IPS-11a (cell line): Measurements from ENCODE around the gene ARHGEF37.
"Not testable (repeated sequence)": the region's sequence is repeated elsewhere in the genome, so short reads cannot be mapped to it uniquely, and the experiment has no call there.

Source experiments
- H3K4me3 ChIP-seq: one replicate; pipeline ENCODE4 v1.5.1; 2013; ENCODE audit warnings: low read depth, low read length, control low read depth

Gene ARHGEF37

GRCh38 chr5:149563466-149563865 is 17.8 kb upstream of the ARHGEF37 start:
- no peak overlapping the region for H3K4me3 ChIP-seq

DNA sequence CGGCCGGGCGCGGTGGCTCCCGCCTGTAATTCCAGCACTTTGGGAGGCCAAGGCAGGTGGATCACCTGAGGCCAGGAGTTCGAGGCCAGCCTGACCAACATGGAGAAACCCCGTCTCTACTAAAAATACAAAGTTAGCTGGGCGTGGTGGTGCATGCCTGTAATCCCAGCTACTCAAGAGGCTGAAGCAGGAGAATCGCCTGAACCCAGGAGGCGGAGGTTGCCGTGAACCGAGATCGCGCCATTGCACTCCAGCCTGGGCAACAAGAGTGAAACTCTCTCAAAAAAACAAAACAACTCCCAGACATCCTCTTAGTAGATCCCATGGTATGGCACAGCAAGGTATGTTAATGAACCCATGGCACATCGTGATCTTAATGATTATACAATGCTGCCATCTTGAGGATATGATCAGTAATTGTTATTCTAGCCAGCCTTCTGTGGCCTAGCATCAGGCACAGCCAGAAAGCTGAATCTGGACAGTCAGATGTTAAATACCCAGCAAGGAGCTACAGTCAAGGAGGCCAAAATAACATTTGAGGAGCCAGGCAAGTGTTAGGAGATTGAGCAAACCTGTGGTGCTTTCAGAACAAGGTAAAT is 16.7 kb upstream of the ARHGEF37 start:
- H3K4me3 ChIP-seq: not testable (repeated sequence)

DNA sequence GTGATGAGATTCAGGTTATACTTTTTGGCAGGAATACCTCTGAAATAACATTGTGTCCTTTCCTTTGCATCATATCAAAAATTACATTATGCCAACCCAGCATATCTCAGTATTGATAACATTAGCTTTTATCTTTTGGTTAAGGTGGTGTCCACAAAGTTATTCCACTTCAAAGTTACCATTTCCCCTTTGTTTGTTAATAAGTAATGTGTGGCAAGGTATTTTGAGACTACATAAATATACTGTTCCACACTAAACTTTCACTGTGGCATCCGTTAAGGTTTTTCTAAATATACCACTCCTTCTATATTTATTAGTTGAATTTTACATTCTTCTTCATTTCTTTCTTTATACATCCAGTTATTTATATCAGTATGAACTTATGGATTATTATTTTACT is 14.1 kb upstream of the ARHGEF37 start:
- H3K4me3 ChIP-seq: no peak overlapping the region

DNA sequence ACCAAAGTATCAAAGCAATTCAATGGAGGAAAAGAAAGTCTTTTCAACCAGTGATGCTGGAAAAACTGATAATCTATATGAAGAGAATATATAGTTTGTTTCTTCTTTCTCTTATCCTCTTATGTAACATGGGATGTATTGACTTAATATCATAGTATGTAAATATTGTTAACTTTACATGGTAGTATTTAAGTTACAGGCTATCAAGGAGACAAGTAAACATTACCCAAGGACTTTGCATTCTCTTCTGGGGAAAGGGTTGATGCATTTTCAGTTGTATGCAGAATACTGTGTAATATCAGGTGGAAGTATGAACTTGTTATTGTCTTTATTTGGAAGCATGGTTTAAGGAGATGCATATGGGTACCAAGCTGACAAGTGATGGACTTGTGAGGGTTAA is 9.1 kb upstream of the ARHGEF37 start:
- H3K4me3 ChIP-seq: no peak overlapping the region

- H3K4me3 ChIP-seq: no peak overlapping the region
Observed at GRCh38 chr5:149572576-149573231, 8.6 kb upstream of the ARHGEF37 start.

DNA sequence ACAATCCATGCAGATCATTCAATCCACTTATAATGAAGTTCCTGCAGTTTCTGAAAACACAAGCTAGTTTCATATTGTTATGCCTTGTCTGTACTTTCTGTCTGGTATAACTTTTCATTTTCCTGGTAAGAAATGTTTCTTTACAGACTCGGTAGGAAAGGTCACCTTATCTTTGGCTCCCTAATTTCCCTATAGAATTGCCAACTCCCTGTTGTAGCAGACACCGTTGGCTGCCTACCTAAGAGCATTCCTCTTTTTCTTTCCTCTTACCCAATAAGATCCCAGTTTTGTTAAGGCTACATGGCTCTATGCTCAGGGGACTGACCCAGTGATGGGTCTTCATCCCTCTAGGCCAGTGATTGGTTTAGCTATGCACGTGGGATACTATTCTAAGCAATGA is 6.2 kb upstream of the ARHGEF37 start:
- H3K4me3 ChIP-seq: no peak overlapping the region

GRCh38 chr5:149576021-149576420 is 5.3 kb upstream of the ARHGEF37 start:
- no peak overlapping the region for H3K4me3 ChIP-seq

- no peak overlapping the region for H3K4me3 ChIP-seq
Observed at GRCh38 chr5:149578896-149579295, 2.4 kb upstream of the ARHGEF37 start.

- peak overlapping the region; percentile 51 for H3K4me3 ChIP-seq
Observed at GRCh38 chr5:149580808-149581191, 498 bp upstream of the ARHGEF37 start.

- no peak overlapping the region for H3K4me3 ChIP-seq
Observed at GRCh38 chr5:149581931-149582768, 852 bp downstream of the ARHGEF37 start.

DNA sequence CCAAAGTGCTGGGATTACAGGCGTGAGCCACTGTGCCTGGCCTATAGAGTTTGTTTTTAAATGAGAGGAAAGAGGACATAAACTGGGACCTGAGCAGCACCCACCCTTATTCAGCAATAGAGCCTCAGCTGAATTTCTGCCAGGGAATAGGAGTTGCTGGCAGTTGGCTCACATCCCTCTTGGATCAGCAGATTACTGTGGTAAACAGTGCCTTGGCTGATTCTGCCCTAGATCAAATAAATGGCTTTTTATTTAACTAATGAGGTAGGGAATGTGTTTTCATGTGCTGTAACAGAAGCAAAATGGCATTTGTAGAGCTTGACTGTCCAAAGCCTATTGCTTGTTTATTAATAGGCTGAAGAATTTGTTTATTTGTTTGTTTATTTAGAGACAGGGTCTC is 2.1 kb downstream of the ARHGEF37 start:
- H3K4me3 ChIP-seq: no peak overlapping the region

DNA sequence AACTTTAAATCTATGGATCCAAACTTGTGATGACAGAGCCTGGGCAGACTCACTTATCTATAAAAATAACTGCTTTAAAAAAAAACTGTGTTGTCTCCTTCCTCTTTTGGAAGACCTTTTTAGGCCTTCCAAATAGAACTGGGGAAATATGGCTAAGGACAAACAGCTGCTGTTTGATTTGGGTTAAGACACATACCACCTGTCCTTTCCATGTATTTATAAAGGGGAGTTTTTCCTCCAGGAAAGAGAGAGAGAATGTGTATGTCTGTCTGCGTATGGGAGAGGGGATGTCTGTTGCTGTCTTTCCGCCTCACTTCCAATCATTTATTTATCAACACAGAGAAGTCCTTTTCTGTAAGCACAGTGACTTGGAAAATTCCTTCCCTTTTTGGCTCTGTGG is 2.8 kb downstream of the ARHGEF37 start:
- H3K4me3 ChIP-seq: no peak overlapping the region

DNA sequence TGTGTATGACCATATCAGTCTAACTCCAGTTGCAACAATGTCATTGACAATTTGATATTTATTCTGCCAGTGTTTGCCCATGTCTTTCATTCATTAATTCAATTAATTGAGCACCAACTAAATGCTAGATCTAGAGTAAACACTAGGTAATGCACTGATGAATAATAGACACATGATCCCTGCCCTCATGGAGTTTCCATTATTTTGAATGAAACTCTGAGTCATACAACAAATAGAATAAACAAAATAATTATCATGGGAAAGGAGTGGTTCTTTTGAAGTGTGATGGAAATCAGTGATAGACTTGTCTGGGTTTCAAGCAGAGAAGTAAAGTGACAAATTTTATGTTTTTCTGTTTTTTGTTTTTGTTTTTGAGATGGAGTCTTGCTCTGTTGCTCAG is 4.6 kb downstream of the ARHGEF37 start:
- H3K4me3 ChIP-seq: no peak overlapping the region

- H3K4me3 ChIP-seq: no peak overlapping the region
Observed at GRCh38 chr5:149586708-149587318, 5.5 kb downstream of the ARHGEF37 start.

GRCh38 chr5:149588936-149589335 is 7.6 kb downstream of the ARHGEF37 start:
- H3K4me3 ChIP-seq: no peak overlapping the region

- H3K4me3 ChIP-seq: no peak overlapping the region
Observed at GRCh38 chr5:149593370-149593769, 12.1 kb downstream of the ARHGEF37 start.

DNA sequence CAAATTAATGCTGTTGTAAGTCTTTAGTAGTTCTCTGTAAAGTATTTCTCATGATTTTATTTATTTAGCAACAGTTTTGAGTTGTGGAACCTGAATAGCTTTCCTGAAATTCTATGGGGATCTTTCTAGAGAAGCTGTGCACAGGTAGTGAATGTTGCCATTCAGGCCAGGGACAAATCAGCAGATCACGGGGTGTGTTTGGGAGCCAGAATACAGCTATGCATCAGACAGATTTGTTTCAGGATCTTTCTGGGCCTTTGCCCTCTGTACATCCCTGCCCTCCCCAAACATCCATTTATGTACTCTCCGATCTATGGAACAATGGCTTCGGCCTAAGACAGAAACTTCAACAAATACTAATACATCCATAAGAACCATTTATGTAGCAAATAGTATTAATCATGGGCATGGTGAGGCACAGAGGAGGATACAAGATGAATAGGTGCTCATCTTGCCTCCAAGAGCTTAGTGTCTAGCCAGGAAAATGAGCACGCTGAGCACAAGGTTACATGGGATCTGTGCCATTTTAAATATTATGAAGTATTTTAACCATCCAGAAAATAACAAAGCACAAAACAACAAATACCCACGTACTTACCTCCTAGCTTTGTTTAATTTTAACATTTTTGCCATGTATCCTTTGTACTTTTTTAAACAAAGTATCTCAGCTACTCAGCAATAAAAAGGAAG is 13.1 kb downstream of the ARHGEF37 start:
- H3K4me3 ChIP-seq: no peak overlapping the region

DNA sequence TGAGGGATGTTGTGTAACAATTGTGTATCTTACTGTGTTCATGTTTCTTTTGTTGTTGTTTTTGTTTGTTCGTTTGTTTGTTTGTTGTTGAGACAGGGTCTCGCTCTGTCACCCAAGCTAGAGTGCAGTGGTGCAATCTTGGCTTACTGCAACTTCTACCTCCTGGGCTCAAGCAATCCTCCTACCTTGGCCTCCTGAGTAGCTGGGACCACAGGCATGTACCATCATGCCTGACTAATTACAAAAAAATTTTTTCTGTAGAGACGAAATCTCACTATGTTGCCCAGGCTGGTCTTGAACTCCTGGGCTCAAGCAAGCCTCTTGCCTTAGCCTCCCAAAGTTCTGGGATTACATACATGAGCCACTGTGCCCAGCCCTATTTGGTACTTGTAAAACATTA is 13.8 kb downstream of the ARHGEF37 start:
- not testable (repeated sequence) for H3K4me3 ChIP-seq

DNA sequence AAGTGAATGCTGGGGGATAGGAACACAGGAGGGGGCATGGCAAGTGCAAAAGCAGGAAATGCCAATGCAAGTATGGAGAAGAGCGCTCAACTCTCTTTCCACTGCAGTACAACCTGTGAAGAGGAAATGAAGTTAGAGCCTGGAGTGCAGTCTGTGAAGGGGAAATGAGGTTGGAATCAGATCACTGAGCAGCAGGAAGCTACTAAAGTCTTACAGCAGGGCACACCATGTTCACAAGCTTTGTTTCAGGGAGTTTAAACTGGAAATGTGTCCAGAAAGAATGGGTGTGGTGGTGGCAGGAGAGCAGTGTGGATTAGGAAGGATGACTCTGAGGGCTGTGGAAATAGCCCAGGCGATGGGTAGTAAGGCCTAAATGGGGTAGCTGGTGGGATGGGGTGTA is 15.4 kb downstream of the ARHGEF37 start:
- no peak overlapping the region for H3K4me3 ChIP-seq

GRCh38 chr5:149597618-149598017 is 16.3 kb downstream of the ARHGEF37 start:
- H3K4me3 ChIP-seq: no peak overlapping the region

DNA sequence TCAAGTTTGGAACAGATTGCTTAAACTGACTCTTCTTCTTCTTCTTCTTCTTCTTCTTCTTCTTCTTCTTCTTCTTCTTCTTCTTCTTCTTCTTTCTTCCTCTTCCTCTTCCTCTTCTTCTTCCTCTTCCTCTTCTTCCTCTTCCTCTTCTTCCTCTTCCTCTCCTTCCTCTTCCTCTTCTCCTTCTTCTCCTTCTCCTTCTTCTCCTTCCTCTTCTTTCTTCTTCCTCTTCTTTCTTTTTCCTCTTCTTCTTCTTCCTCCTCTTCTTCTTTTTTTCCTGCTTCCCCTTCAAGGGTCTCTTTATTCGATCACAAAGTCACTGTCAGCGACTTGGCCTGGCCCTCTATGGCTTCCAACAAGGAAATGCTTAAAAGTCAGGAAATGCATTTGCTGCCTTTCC is 16.9 kb downstream of the ARHGEF37 start:
- not testable (repeated sequence) for H3K4me3 ChIP-seq
